Measurements from ENCODE around the gene FARP2.

FARP2 gene

GRCh38 chr2:241508240-241509154 is 152.4 kb downstream of the FARP2 start, which contains the start of gene STK25:
Gene STK25, minus strand, starts transcription at chr2:241508584. Its CDS starts 549 bp downstream, at chr2:241508035.
- ChIA-PET POLR2A (interaction anchor here (0.5 to 0.6 kb wide), 2 partner anchors 43 to 92 kb away, joined by 3 read pairs; no protein-coding TSS in a partner anchor), CTCF (no interaction called here)
- TF ChIP-seq ZNF596 (tag by site-specific recombination; IDR thresholded peaks at IDR 0.05) (no peak), ZNF623 (tag by site-specific recombination; IDR thresholded peaks at IDR 0.05) (no peak), GLIS2 (tag by site-specific recombination; IDR thresholded peaks at IDR 0.05) (peak; percentile 22; the same call in 1 of the 2 replicates), KLF1 (tag by site-specific recombination; IDR thresholded peaks at IDR 0.05) (peak; percentile 66), KLF7 (tag by site-specific recombination; IDR thresholded peaks at IDR 0.05; ENCODE audit: borderline replicate concordance) (peak; percentile 41; the same call in 1 of the 2 replicates), ZNF837 (tag by site-specific recombination; IDR thresholded peaks at IDR 0.05) (no peak), PBX3 (CRISPR knock-in tag; IDR thresholded peaks at IDR 0.05) (peak; percentile 93), ZNF449 (tag by site-specific recombination; IDR thresholded peaks at IDR 0.05) (peak; percentile 37; the same call in 1 of the 2 replicates), ZNF335 (tag by site-specific recombination; conservative IDR thresholded peaks at IDR 0.05) (0 out of 2 replicates have a peak, but pooled peaks have one; percentile 30), ZNF621 (tag by site-specific recombination; IDR thresholded peaks at IDR 0.05) (no peak), ZNF157 (tag by site-specific recombination; IDR thresholded peaks at IDR 0.05) (no peak), ZFP69B (tag by site-specific recombination; IDR thresholded peaks at IDR 0.05) (no peak), ZBTB8A (tag by site-specific recombination; IDR thresholded peaks at IDR 0.05) (peak; percentile 91), ZNF585B (tag by site-specific recombination; IDR thresholded peaks at IDR 0.05) (no peak), ZNF610 (tag by site-specific recombination; IDR thresholded peaks at IDR 0.05; ENCODE audit: borderline replicate concordance) (no peak), ZNF76 (tag by site-specific recombination; IDR thresholded peaks at IDR 0.05; ENCODE audit: borderline replicate concordance, low read depth) (peak; percentile 99), ZFHX2 (tag by site-specific recombination; conservative IDR thresholded peaks at IDR 0.05) (peak; percentile 74), YY1 (tag by site-specific recombination; IDR thresholded peaks at IDR 0.05) (0 out of 2 replicates have a peak, but pooled peaks have one; percentile 54), ZBTB10 (tag by site-specific recombination; IDR thresholded peaks at IDR 0.05) (peak; percentile 54; the same call in 1 of the 2 replicates), ZBTB26 (tag by site-specific recombination; optimal IDR thresholded peaks at IDR 0.05) (peak; percentile 91), ZNF23 (tag by site-specific recombination; IDR thresholded peaks at IDR 0.05; ENCODE audit: borderline replicate concordance) (no peak), ZNF768 (tag by site-specific recombination; IDR thresholded peaks at IDR 0.05) (no peak), ZNF843 (tag by site-specific recombination; IDR thresholded peaks at IDR 0.05) (no peak), ZEB2 (tag by site-specific recombination; IDR thresholded peaks at IDR 0.05) (peak; percentile 29; the same call in 1 of the 2 replicates), EGR2 (tag by site-specific recombination; IDR thresholded peaks at IDR 0.05; ENCODE audit: low read depth) (peak; percentile 47; the same call in 1 of the 2 replicates)
- TF ChIP-seq, protein P1, sequence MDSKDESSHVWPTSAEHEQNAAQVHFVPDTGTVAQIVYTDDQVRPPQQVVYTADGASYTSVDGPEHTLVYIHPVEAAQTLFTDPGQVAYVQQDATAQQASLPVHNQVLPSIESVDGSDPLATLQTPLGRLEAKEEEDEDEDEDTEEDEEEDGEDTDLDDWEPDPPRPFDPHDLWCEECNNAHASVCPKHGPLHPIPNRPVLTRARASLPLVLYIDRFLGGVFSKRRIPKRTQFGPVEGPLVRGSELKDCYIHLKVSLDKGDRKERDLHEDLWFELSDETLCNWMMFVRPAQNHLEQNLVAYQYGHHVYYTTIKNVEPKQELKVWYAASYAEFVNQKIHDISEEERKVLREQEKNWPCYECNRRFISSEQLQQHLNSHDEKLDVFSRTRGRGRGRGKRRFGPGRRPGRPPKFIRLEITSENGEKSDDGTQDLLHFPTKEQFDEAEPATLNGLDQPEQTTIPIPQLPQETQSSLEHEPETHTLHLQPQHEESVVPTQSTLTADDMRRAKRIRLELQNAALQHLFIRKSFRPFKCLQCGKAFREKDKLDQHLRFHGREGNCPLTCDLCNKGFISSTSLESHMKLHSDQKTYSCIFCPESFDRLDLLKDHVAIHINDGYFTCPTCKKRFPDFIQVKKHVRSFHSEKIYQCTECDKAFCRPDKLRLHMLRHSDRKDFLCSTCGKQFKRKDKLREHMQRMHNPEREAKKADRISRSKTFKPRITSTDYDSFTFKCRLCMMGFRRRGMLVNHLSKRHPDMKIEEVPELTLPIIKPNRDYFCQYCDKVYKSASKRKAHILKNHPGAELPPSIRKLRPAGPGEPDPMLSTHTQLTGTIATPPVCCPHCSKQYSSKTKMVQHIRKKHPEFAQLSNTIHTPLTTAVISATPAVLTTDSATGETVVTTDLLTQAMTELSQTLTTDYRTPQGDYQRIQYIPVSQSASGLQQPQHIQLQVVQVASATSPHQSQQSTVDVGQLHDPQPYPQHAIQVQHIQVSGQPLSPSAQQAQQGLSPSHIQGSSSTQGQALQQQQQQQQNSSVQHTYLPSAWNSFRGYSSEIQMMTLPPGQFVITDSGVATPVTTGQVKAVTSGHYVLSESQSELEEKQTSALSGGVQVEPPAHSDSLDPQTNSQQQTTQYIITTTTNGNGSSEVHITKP (tag by site-specific recombination; IDR thresholded peaks at IDR 0.05): peak; percentile 46

More at GRCh38 chr2:241508240-241509154, 152.4 kb downstream of the FARP2 start, which contains the start of gene STK25:
- no peaks in the 10 kb centered on the region for H3K9me3 ChIP-seq (ENCODE audit: control insufficient read depth, insufficient read depth, low read depth, low read length)
- H3K27ac ChIP-seq (ENCODE audit: extremely low read depth, low read depth, low read length): peak within 1 kb of the TSS; percentile 69; the same call in 1 of the 2 replicates
- peak within 1 kb of the TSS; percentile 76 for H3K4me3 ChIP-seq (ENCODE audit: low read depth, low read length)
- H3K4me1 ChIP-seq (ENCODE audit: control insufficient read depth, insufficient read depth, low read length): peaks cover 9% of the 10 kb centered on the region; the same call in 1 of the 2 replicates
- peaks cover 0 to 14% of the 10 kb centered on the region in 2 experiments; a peak in 1 of 3 replicates for H3K36me3 ChIP-seq (ENCODE audit: control insufficient read depth in 2 of 2, insufficient read depth in 1 of 2, low read length in 2 of 2)

All from HEK293 (cell line).